K562 (cell line): ENCODE results near the gene ADAMTS1. TPM values are rescaled to one million over a fixed set of nuclear protein-coding genes. Genes with fewer than 3 reads are reported as not detected.

ENCODE experiments used
- ESRRB ChIP-seq: fragments of 250-450 bp; sonication (Bioruptor Pico); IDR thresholded peaks from 2 replicates; pipeline ENCODE4 v1.5.0; 2020; ENCODE audit warnings: mild to moderate bottlenecking, moderate library complexity, borderline replicate concordance
- HSF4 ChIP-seq: fragments of 250-450 bp; sonication (Bioruptor Pico); IDR thresholded peaks from 2 replicates; pipeline ENCODE4 v2.1.2; 2022; ENCODE audit warnings: mild to moderate bottlenecking, moderate library complexity, borderline replicate concordance
- POLR2AphosphoS2 ChIP-seq: IDR thresholded peaks from 2 replicates; pipeline ENCODE4 v1.6.1; 2012; ENCODE audit warnings: low read length, improper control_type of control experiment
- SNRNP70 ChIP-seq: fragments of 200-400 bp; formaldehyde crosslinking; optimal IDR thresholded peaks from 2 replicates; pipeline ENCODE3; 2017; ENCODE audit warnings: low read depth, low read length
- polyA plus RNA-seq, 8 experiments: library from polyadenylated mRNA; depleted of rRNA in 4 of 8; stranded (reverse) in 5 of 8; unstranded in 3 of 8; fragments of >200 nt; fragmentation: Nextera tagmentation in 2 of 8; fragmentation: Illumina TruSeq in 1 of 8; extraction: Ambion mirVana in 2 of 8; extraction: Trizol in 1 of 8; gene quantifications; 2 replicates each; pipeline versions ENCODE4 v1.2.1 to v1.2.3, GENCODE V29; 2011 to 2014; ENCODE audit warnings: inconsistent platforms in 1 of 8, missing spikeins in 1 of 8
- total RNA-seq, 7 experiments: library from RNA; depleted of rRNA in 6 of 7; stranded (reverse); fragments of >200 nt in 6 of 7; fragmentation: Illumina TruSeq in 2 of 7; extraction: Trizol in 2 of 7; gene quantifications; 2 replicates each; pipeline versions ENCODE4 v1.2.1 to v1.2.3, GENCODE V29; 2011 to 2021; ENCODE audit warnings: low replicate concordance in 1 of 7
- TF ChIP-seq, protein P1 (sequence below): sonication (generic); formaldehyde crosslinking; IDR thresholded peaks from 2 replicates; pipeline ENCODE4 v1.8.0; 2022; ENCODE audit warnings: mild to moderate bottlenecking, missing genetic modification reagents
- TF ChIP-seq, protein P2 (sequence below): sonication (generic); formaldehyde crosslinking; IDR thresholded peaks from 2 replicates; pipeline ENCODE4 v1.8.0; 2022; ENCODE audit warnings: missing genetic modification reagents, mild to moderate bottlenecking, borderline replicate concordance

Gene ADAMTS1
- total and polyA plus RNA-seq, 9 of the 15 experiments (the other 6 are each of a cell fraction or from before 2014, with no cell fraction given): 0.01 to 0.58 TPM; not detected in 7

DNA sequence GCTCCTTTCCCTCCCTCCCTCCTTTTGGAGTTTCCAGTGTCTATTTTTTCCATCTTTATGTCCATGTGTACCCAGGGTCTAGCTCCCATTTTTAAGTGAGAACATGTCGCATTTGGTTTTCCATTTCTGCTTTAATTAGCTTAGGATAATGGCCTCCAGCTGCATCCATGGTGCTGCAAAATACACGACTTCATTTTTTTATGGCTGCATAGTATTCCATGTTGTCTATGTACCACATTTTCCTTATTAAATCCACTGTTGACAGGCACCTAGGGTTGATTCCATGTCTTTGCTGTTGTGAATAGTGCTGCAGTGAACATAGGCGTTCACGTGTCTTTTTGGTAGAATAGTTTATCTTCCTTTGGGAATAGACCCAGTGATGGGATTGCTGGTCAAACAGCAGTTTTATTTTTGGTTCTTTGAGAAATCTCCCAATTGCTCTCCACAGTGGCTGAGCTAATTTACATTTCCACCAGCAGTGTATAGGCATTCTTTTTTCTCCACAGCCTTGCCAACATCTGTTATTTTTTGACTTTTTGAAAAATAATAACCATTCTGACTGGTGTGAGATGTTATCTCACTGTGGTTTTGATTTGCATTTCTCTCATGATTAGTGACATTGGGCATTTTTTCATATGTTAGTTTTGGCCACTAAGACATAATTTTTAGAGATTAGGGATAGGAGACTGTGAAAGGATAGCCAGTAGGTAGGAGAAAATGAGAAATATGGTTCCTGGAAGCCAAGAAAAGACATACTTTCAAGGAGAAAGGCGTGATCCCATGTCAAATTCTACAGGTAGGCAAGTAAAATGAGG, 50.4 kb downstream of the ADAMTS1 start (continued):
- TF ChIP-seq SNRNP70: no peak
- TF ChIP-seq, protein P1, sequence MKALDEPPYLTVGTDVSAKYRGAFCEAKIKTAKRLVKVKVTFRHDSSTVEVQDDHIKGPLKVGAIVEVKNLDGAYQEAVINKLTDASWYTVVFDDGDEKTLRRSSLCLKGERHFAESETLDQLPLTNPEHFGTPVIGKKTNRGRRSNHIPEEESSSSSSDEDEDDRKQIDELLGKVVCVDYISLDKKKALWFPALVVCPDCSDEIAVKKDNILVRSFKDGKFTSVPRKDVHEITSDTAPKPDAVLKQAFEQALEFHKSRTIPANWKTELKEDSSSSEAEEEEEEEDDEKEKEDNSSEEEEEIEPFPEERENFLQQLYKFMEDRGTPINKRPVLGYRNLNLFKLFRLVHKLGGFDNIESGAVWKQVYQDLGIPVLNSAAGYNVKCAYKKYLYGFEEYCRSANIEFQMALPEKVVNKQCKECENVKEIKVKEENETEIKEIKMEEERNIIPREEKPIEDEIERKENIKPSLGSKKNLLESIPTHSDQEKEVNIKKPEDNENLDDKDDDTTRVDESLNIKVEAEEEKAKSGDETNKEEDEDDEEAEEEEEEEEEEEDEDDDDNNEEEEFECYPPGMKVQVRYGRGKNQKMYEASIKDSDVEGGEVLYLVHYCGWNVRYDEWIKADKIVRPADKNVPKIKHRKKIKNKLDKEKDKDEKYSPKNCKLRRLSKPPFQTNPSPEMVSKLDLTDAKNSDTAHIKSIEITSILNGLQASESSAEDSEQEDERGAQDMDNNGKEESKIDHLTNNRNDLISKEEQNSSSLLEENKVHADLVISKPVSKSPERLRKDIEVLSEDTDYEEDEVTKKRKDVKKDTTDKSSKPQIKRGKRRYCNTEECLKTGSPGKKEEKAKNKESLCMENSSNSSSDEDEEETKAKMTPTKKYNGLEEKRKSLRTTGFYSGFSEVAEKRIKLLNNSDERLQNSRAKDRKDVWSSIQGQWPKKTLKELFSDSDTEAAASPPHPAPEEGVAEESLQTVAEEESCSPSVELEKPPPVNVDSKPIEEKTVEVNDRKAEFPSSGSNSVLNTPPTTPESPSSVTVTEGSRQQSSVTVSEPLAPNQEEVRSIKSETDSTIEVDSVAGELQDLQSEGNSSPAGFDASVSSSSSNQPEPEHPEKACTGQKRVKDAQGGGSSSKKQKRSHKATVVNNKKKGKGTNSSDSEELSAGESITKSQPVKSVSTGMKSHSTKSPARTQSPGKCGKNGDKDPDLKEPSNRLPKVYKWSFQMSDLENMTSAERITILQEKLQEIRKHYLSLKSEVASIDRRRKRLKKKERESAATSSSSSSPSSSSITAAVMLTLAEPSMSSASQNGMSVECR (CRISPR knock-in tag): no peak
- TF ChIP-seq, protein P2, sequence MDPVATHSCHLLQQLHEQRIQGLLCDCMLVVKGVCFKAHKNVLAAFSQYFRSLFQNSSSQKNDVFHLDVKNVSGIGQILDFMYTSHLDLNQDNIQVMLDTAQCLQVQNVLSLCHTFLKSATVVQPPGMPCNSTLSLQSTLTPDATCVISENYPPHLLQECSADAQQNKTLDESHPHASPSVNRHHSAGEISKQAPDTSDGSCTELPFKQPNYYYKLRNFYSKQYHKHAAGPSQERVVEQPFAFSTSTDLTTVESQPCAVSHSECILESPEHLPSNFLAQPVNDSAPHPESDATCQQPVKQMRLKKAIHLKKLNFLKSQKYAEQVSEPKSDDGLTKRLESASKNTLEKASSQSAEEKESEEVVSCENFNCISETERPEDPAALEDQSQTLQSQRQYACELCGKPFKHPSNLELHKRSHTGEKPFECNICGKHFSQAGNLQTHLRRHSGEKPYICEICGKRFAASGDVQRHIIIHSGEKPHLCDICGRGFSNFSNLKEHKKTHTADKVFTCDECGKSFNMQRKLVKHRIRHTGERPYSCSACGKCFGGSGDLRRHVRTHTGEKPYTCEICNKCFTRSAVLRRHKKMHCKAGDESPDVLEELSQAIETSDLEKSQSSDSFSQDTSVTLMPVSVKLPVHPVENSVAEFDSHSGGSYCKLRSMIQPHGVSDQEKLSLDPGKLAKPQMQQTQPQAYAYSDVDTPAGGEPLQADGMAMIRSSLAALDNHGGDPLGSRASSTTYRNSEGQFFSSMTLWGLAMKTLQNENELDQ: no peak
- TF ChIP-seq HSF4 (CRISPR knock-in tag): no peak
- no peak for TF ChIP-seq ESRRB (CRISPR knock-in tag)
- TF ChIP-seq POLR2AphosphoS2: no peak
